Measurements from ENCODE around the gene LIMK1.
A peak's percentile ranks its signal among the peaks of the same experiment; 100 is the strongest.

The LIMK1 gene

GRCh38 chr7:74078461-74078860, 5.1 kb upstream of the LIMK1 start:
- no peaks in the 10 kb centered on the region for H4K20me1 ChIP-seq (ENCODE audit: insufficient read depth, low read length, poor library complexity, severe bottlenecking)
- no peaks in the 10 kb centered on the region for H3F3A ChIP-seq (ENCODE audit: low read depth)
- H3K4me1 ChIP-seq (ENCODE audit: insufficient read depth, low read length, poor library complexity, severe bottlenecking) = peaks cover 6% of the 10 kb centered on the region
- no peaks in the 10 kb centered on the region for H3K9me3 ChIP-seq (ENCODE audit: insufficient read depth, low read depth, low read length)
- H3K27me3 ChIP-seq (ENCODE audit: insufficient read depth, low read length, poor library complexity, severe bottlenecking) = no peaks in the 10 kb centered on the region
- H3K9ac ChIP-seq (ENCODE audit: low read depth, low read length, poor library complexity, severe bottlenecking) = no peak overlapping the region
- TF ChIP-seq EZH2phosphoT487 (IDR thresholded peaks at IDR 0.05; ENCODE audit: borderline replicate concordance) = no peak
- no peak for TF ChIP-seq CTCF (conservative IDR thresholded peaks at IDR 0.05; ENCODE audit: low read length)
- H3K4me3 ChIP-seq (ENCODE audit: low read length, poor library complexity, severe bottlenecking) = no peak overlapping the region
- no peak overlapping the region for H2AFZ ChIP-seq (ENCODE audit: low read length)
- H3K36me3 ChIP-seq (ENCODE audit: insufficient read depth, low read length) = no peaks in the 10 kb centered on the region
- no peak overlapping the region for H3K4me2 ChIP-seq (ENCODE audit: low read depth, low read length, poor library complexity, severe bottlenecking)
- no peaks in the 10 kb centered on the region for H3K9me2 ChIP-seq (replicated peaks; ENCODE audit: low read depth, low read length)
- H3K79me2 ChIP-seq (ENCODE audit: insufficient read depth, low read length) = no peaks in the 10 kb centered on the region

GRCh38 chr7:74082770-74083116, 861 bp upstream of the LIMK1 start:
- H3K9me2 ChIP-seq (replicated peaks; ENCODE audit: low read depth, low read length) = no peaks in the 10 kb centered on the region
- H3F3A ChIP-seq (ENCODE audit: low read depth) = no peaks in the 10 kb centered on the region
- H3K9me3 ChIP-seq (ENCODE audit: insufficient read depth, low read depth, low read length) = no peaks in the 10 kb centered on the region
- H3K36me3 ChIP-seq (ENCODE audit: insufficient read depth, low read length) = no peaks in the 10 kb centered on the region
- H3K79me2 ChIP-seq (ENCODE audit: insufficient read depth, low read length) = peaks cover 9% of the 10 kb centered on the region; the same call in 1 of the 2 replicates
- H2AFZ ChIP-seq (ENCODE audit: low read length) = no peak overlapping the region
- TF ChIP-seq EZH2phosphoT487 (IDR thresholded peaks at IDR 0.05; ENCODE audit: borderline replicate concordance) = no peak
- peak overlapping the region; percentile 71 for H3K4me2 ChIP-seq (ENCODE audit: low read depth, low read length, poor library complexity, severe bottlenecking)
- no peaks in the 10 kb centered on the region for H3K27me3 ChIP-seq (ENCODE audit: insufficient read depth, low read length, poor library complexity, severe bottlenecking)
- H3K4me1 ChIP-seq (ENCODE audit: insufficient read depth, low read length, poor library complexity, severe bottlenecking) = peaks cover 16% of the 10 kb centered on the region
- peak overlapping the region; percentile 43 for H3K9ac ChIP-seq (ENCODE audit: low read depth, low read length, poor library complexity, severe bottlenecking)
- peak overlapping the region; percentile 54 for H3K4me3 ChIP-seq (ENCODE audit: low read length, poor library complexity, severe bottlenecking)
- H4K20me1 ChIP-seq (ENCODE audit: insufficient read depth, low read length, poor library complexity, severe bottlenecking) = no peaks in the 10 kb centered on the region

GRCh38 chr7:74083928-74084721, 521 bp downstream of the LIMK1 start:
- no peaks in the 10 kb centered on the region for H4K20me1 ChIP-seq (ENCODE audit: insufficient read depth, low read length, poor library complexity, severe bottlenecking)
- H2AFZ ChIP-seq (ENCODE audit: low read length) = peak overlapping the region; percentile 66
- H3K4me2 ChIP-seq (ENCODE audit: low read depth, low read length, poor library complexity, severe bottlenecking) = peak overlapping the region; percentile 84
- no peaks in the 10 kb centered on the region for H3K27me3 ChIP-seq (ENCODE audit: insufficient read depth, low read length, poor library complexity, severe bottlenecking)
- peaks cover 9% of the 10 kb centered on the region; the same call in 1 of the 2 replicates for H3K79me2 ChIP-seq (ENCODE audit: insufficient read depth, low read length)
- H3K4me3 ChIP-seq (ENCODE audit: low read length, poor library complexity, severe bottlenecking) = peak overlapping the region; percentile 76
- peak overlapping the region; percentile 80 for H3K9ac ChIP-seq (ENCODE audit: low read depth, low read length, poor library complexity, severe bottlenecking)
- no peaks in the 10 kb centered on the region for H3K36me3 ChIP-seq (ENCODE audit: insufficient read depth, low read length)
- no peaks in the 10 kb centered on the region for H3K9me3 ChIP-seq (ENCODE audit: insufficient read depth, low read depth, low read length)
- no peaks in the 10 kb centered on the region for H3F3A ChIP-seq (ENCODE audit: low read depth)
- TF ChIP-seq EZH2phosphoT487 (IDR thresholded peaks at IDR 0.05; ENCODE audit: borderline replicate concordance) (no peak), CTCF (conservative IDR thresholded peaks at IDR 0.05; ENCODE audit: low read length) (no peak)
- peaks cover 16% of the 10 kb centered on the region for H3K4me1 ChIP-seq (ENCODE audit: insufficient read depth, low read length, poor library complexity, severe bottlenecking)
- H3K9me2 ChIP-seq (replicated peaks; ENCODE audit: low read depth, low read length) = no peaks in the 10 kb centered on the region
